ENCODE data around the gene TNFRSF18.
"Not testable (repeated sequence)": the region's sequence is repeated elsewhere in the genome, so short reads cannot be mapped to it uniquely, and the experiment has no call there.

Gene TNFRSF18, protein sequence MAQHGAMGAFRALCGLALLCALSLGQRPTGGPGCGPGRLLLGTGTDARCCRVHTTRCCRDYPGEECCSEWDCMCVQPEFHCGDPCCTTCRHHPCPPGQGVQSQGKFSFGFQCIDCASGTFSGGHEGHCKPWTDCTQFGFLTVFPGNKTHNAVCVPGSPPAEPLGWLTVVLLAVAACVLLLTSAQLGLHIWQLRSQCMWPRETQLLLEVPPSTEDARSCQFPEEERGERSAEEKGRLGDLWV

GRCh38 chr1:1206376-1206965 lies at the start of gene TNFRSF18:
TSS of gene TNFRSF18 (minus strand) at chr1:1206592. CDS start at chr1:1206571, 21 bp downstream.
- DNase-seq, result no peak

DNA sequence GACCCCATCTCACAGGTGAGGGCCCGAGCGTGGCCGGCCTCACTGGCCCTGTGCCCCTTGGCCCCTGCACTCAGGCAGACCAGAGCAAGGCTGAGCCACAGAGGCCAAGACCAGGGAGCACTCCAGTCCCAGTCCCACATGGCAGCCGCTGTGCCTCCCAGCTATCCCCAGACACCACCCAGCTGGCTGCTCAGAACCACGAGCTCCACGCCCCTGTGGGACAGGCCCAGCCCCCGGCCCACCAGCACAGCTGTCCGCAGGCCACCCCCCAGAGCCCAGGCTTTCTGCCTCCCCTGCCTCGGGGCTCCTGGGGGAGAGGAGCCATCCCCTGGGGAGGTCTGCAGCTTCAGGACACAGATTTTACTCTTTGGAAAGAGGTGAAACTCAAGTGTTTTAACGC lies 49.2 kb upstream of the TNFRSF18 start:
- DNase-seq, result no peak

DNA sequence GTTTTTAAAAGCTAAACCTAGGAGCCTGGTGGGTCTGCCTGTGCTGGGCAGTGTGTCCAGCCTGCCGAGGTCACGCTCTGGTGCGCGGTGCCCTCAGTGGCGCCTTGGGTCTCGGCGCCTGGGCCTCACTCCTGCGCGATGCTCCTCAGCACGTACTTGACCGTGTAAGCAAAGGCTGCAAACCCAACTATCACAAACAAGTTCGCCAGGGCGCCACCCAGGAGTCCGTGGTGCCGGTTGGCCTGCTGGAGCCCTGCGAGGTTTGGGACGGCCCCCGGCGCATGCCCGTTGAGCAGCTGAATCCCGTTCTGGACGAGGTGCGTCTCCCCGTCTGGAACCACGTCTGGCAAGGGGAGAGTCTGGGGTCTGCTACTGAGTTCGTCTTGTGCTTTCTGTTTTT lies 48.7 kb upstream of the TNFRSF18 start:
- DNase-seq, result no peak

- no peak for DNase-seq
These were observed 48.2 kb upstream of the TNFRSF18 start for GRCh38 chr1:1254667-1254998.

DNA sequence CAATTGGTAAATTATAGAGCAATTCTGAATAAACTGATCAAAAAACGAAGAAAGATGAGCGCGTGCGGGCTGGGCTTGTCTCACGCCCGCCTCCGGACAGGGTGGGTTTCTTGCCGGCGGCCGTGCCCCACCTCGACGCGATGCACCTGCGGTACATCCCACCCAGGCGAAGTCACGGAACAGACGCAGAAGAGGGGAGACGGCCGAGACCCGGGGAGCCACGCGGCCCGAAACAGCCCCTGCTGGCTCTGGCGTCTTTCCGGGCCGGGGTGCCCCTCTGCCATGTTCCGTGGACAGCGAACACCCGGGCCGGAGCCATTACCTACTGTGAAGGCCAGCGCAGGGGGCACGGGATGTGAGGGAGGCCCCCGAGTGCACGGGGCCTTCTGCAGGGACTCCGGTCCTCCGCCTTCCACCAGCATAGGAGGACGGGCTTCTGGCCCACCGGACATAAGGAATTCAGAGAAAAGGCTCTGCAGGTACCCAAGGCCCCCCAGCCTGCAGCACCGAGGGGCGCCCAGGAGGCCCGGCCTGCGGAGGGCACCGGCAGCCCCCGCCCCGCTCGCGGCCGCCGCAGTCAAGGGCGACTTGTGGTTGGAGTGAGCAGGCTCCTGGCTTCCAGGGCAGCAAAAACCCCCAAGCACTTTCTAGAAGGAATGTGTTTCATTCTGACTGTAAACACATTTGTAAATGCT lies 47.7 kb upstream of the TNFRSF18 start:
- no peak for DNase-seq

DNA sequence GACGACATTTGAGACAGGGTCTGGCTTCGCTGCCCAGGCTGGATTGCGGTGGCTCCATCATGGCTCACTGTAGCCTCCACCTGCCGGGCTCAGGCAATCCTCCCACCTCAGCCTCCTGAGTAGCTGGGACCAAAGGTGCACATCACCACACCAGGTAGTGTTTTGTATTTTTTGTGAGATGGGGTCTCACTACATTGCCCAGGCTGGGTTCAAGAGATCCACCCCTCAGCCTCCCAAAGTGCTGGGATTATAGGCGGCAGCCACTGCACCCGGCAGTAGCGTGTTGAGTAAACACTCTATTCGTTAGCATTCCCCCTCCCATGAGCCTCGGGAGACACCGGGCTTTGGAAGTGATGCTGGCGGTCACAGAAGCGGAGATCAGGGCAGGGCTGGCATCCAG lies 46.9 kb upstream of the TNFRSF18 start:
- no peak for DNase-seq

- no peak for DNase-seq
These were observed 44.4 kb upstream of the TNFRSF18 start for GRCh38 chr1:1250786-1251284.

DNA sequence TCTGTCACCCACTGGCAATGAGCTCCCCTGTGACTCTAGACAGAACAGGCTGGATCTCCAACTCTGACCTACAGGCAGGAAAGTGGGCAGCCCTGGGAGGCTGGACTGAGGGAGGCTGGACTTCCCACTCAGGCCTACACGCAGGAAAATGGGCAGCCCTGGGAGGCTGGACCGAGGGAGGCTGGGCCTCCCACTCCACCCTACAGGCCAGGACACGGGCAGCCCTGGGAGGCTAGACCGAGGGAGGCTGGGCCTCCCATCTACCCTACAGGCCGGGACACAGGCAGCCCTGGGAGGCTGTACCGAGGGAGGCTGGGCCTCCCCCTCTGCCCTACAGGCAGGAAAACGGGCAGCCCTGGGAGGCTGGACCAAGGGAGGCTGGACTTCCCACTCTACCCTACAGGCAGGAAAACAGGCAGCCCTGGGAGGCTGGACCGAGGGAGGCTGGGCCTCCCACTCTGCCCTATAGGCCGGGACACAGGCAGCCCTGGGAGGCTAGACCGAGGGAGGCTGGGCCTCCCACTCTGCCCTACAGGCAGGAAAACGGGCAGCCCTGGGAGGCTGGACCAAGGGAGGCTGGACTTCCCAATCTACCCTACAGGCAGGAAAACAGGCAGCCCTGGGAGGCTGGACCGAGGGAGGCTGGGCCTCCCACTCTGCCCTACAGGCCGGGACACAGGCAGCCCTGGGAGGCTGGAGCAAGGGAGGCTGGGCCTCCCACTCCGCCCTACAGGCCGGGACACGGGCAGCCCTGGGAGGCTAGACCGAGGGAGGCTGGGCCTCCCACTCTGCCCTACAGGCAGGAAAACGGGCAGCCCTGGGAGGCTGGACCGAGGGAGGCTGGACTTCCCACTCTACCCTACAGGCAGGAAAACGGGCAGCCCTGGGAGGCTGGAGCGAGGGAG lies 41.9 kb upstream of the TNFRSF18 start:
- DNase-seq, result not testable (repeated sequence)

DNA sequence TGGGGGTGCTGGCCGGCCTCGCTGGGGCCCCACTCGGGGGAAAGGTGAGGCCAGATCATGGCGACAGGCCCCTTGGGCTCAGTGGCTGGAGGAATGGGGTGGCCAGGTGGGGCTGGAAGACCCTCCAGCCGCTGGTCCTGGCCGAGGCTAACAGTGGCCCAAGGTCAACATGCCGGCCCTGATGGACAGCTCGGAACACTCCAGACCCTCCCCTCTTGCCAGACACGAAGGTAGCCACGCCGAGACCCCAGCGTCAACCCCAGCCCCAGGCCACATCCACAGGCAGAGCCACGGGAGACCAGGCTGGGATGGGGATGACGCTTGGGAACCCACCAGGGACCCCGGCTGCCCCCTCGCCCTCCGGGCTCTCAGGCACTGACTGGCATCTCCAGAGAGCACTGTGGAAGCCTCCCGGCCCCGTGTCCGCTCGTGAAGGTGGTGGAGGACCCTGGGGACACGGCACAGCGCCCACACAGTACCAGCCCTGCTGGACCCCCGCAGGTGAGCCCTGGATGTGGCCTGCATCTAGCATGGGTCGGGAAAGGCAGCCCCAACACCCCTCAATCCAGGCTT lies 41.0 kb upstream of the TNFRSF18 start:
- no peak for DNase-seq

DNA sequence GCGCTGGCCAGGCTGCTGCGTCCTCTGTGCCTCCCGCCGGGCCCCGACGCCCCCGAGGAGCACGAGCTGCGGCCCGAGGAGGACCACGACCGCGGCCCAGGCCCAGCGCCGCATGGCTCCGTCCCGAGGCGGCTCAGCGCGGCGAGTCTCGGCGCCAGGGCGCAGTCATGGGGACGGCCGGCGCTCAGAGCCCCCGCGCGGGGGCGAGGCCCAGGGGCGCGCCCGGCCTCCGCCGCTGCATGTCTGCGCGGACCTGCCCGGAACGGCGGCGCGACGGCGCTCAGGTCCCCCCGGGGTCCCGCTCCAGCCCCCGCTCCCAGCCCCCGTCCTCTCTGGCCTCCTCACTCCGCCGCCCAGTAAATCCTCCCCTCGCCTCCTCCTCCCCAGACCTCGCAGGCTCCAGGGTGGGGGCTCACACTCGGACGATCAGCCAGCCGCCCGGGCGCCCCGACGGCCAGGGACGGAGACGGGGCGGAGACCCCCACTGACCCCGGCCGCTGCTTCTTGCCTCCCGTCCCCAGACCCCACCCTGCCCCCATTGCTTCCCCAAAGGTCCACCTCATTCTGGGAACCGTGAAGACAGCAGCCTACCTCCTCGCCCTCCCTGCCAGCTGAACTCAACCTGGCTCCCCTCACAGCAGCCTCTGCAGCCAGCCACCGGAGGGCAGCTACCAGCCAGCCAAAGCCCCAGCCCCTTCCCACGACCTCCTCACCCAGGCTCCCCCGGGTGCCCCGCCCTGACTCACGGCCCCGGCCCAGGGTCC lies 40.4 kb upstream of the TNFRSF18 start, which contains the start of gene C1QTNF12:
TSS of gene C1QTNF12 (minus strand) at position 146 of the 764 bp plus-strand sequence. CDS start at position 114, 32 bp downstream.
- DNase-seq, result no peak

DNA sequence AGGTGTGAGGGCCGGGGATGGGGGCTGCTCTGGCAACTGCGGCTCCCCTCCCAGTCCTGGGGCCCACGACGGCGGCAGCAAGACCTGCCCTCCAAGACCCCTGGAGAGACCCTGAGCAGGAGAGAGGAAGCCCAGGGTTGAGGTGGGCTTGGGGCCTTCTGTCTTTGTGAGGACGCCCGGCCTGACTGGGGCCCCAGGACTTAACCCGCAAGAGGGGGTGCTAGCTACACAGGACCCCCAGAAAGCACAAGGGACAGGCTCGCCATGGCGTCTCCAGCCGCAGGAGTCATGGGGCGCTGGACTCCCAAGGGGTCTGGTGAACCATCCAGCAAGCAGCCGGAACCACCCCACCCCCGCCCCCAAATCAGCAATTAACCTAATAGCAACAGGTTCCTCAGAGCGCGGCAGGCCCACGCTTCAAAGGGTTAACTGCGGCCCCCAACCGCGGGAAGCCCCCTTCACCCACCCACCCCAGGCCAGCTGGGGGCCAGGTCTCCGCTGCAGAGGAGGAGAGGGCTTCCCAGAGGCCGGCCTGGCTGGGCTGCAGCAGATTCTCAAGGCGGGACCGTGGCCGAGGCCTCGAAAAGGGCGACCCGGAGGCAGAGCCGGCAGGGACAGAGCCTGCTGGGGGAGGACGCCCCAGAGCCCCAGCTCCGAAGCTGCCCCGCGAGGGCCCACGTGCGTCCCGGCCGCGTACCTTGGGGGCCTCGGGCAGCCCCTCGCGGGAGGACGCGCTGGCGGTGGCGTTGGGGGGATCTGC lies 39.6 kb upstream of the TNFRSF18 start:
- DNase-seq, result no peak

DNA sequence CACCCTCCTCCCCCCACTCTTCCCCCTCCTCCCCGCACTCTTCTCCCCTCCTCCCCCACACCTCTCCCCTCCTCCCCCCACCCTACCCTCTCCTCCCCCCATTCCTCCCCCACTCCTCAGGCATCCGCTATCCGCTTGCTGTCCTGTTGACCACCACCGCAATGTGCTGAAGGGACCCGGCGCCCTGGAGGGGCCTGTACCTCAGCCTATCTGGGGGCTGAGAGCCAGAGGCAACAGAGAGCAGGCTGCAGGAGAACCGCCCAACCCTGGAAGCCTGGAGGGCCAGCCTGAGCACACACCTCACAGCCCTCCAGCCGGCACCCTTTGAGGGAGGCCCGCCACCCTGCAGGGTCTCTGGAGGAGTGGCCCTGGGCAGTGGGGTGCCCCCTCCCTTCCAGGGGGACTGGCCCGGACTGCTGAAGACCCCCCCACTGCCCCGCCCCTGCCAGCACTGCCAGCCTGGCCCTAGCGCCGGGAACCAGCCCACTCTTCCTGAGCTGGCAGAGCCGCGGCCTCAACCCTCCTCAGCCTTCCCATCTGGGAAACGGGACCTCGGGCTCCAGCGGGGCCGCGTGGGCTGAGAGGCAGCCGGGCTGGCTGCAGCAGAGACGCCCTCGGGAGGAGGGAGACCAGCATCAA lies 38.9 kb upstream of the TNFRSF18 start:
- peak; percentile 65 for DNase-seq

- DNase-seq, result no peak
These were observed 37.9 kb upstream of the TNFRSF18 start for GRCh38 chr1:1244192-1244811.

GRCh38 chr1:1243807-1244191 lies 37.4 kb upstream of the TNFRSF18 start:
- DNase-seq, result no peak

DNA sequence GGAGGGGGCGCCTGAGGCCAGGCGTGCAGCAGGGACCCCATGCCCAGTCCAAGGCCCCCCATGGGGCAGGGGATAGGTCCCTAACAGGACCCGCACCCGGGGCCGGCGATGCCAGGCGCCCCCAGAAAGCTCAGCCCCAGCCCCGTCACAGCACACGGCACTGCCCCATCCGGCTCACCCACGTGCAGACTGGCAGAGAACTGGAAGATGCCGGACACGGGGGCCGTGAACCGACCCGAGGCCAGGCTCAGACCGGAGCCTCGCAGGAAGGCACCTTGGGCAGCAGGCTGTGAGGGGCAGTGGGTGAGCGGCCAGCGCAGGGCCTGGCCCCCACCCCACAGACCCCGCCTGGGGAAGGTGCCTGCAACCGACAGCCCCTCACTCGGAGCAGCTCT lies 36.9 kb upstream of the TNFRSF18 start:
- DNase-seq, result no peak

DNA sequence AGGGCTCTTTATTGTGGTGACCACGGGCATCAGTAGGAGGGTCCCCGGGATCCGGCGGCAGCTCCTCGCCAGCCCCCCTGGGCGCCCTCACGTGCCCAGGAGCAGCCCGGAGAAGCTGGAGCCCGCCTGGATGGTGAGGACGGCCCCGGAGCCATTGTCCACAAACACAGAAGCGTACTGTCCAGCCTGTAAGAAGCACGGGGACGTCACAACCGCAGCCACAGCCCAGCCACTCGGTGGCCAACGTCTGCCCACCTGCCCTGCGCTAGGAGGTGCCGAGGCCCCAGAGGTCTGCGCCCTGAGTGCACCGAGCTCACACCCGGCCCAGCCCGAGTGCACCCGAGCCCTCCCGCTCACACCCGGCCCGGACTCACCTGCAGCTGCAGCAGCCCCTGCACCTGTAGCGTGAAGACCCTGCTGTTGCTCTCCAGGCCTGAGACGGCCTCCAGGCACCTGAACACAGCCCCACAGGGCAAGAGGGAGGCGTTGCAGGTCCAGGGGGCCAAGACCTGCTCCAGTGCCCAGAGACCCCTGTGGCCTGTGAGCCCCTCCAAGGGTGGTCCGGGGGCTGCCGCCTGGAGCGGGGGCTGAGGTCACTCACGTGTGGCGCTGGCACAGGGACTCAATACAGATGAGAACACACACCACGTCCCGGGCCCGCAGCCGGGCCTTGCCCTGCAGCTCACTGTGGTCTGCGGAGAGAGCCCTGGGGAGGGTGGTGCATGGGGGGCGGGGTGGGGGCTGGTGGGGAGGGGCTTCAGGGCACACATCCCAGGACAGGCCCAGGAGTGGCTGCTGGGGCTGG lies 36.3 kb upstream of the TNFRSF18 start:
- DNase-seq, result no peak

GRCh38 chr1:1241588-1242219 lies 35.3 kb upstream of the TNFRSF18 start:
- no peak for DNase-seq

DNA sequence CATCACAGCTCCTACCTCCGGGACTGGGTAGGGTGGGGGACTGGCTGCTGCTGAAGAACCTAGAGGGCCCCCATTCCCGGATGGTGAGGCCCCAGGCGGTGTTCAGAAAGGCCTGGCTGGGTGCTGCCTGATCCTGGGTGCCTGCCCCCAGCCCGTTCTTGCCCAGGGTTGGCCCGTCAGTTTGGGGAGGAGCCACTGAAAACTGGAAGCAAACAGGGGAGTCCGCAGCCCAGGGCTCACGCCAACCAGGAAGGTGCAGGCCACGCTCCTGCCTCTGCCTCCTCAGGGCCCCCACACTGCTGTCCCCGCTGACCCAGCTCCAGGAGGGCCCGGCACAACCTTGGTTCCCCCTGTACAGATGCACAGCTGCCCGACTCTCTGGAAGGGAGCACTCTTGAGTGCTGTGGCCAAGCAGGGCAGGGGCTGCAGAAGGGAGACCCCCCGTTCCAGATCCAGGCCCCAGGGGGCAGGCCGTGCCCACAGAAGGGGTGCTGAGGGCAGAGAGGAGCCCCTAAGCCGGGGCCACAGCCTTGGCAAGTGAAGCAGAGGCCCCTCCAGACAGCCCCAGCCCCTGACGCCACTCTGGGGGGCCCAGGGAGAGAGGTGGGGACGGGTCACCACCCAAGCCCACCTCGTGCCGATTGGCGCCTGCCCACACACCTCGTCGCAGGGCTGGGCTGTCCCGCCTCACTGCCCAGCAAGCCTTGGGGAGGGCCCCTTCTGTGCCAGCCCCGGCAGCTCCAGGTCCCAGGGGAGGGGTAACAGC lies 34.6 kb upstream of the TNFRSF18 start:
- DNase-seq, result peak; percentile 30

Measured in OCI-M1 (cell line).